NCI-H1694 treated with DMSO at 0.1 percent for 48 hours (cell line): ENCODE data around the gene TOX2.

ENCODE experiments used
- DNase-seq: peaks from one replicate; lab custom pipeline; 2025; lab: John Stamatoyannopoulos, UW

Gene TOX2

DNA sequence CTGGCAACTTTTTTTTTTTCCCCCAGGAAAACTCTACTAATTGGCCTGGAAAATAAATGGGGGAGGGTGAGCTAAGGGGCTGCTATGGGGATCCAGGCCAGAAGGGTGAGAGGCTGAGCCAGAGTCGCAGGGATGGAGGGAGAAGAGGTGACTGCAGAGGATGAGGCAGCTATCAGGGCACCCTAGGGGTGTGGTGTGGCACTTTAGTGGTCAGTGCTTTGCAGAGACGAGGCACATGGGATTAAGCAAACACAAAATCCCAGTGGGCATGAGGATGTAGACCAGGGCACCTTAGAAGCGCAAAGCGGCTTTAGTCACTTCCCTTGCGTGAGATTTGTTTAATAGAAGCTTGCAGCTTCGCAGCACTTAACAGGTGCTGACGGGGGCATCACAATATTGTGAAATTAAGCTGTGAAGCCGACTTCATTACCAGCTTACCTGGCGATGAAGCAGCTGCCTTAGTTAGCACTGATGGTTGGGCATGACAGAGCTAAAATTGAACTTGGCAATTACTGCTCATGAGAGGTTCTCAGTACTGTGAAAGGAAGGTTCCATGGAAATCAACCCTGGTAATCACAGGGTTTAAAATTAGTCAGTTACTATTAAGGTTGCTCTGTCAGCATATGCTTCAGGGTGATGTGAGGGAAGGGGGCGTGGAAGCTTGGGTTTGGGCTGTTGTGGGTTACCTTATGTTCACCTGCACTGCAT is 26.0 kb downstream of the TOX2 start:
- no peak for DNase-seq

DNA sequence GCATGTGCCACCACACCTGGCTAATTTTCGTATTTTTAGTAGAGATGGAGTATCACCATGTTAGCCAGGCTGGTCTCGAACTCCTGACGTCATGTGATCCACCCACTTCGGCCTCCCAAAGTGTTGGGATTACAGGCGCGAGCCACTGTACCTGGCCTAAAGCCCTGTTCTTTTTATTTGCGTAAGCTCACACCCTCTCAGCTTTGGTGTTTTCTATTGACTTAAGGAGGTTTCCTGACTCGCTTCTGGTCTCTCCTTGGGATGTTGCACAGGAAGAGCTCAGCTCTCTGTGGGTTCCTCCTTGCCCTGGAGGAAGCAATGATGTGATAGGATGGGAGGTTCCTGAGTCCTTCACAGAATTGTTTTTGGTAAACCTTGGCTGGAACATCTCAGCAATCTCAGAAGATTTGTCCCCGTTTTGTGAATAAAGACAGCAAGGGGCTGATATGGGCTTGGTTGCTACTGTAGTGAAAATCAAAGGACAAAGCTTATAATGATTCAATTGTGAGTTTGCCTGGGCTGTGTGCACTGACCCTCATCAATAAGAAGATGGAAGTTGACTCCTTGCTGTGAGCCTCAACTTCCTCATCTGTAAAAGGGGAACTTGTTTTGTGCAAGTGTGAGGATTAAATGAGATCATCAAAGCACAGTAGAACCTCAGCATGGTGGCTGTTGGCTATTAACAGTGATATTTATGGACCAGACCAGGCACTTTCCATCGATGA is 27.0 kb downstream of the TOX2 start:
- peak; percentile 12 for DNase-seq

DNA sequence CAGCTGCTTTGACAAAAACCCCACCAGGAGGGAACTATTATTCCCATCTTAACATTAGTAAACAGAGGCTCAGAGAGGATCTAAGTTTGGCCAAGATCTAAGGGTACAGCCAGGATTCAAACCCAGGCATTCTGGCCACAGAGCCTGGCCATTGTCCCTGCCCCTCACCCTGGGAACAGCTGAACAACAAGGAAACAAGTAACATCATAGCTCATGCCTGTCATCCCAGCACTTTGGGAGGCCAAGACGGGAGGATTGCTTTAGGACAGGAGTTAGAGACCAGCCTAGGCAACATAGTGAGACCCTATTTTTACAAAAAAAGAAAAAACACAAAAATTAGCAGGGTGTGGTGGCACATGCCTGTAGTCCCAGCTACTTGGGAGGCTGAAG is 27.5 kb downstream of the TOX2 start:
- no peak for DNase-seq

- no peak for DNase-seq
Observed at GRCh38 chr20:43942667-43943285, 28.1 kb downstream of the TOX2 start.

- DNase-seq = no peak
Observed at GRCh38 chr20:43943725-43944124, 29.1 kb downstream of the TOX2 start.

DNA sequence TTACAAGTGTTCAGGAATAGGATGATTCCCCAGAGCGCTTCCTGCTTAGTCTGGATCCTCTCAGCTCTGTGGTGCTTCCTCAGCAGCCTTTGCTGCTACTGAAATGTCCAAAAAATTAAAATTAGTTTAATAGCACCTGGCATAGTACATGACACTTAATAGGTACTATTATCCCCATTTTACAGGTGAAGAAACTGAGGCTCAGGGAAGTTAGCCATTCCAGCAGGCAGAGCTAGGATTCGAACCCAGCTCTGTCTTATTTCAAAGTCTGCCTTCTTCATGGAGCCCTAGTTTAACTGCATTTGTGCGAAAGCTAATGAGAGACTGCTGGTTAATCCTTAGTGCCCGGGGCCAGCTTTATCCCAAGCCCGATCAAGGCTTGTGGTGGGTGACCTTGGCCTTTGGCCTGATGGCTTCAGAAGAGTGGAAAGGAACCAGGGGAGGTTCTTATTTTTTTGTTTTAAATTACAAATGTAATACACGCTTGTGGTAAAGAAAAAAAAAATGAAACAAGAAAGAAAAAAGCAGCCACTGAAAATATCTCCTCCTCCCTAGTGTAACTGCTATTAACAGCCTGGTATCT is 30.1 kb downstream of the TOX2 start:
- no peak for DNase-seq

DNA sequence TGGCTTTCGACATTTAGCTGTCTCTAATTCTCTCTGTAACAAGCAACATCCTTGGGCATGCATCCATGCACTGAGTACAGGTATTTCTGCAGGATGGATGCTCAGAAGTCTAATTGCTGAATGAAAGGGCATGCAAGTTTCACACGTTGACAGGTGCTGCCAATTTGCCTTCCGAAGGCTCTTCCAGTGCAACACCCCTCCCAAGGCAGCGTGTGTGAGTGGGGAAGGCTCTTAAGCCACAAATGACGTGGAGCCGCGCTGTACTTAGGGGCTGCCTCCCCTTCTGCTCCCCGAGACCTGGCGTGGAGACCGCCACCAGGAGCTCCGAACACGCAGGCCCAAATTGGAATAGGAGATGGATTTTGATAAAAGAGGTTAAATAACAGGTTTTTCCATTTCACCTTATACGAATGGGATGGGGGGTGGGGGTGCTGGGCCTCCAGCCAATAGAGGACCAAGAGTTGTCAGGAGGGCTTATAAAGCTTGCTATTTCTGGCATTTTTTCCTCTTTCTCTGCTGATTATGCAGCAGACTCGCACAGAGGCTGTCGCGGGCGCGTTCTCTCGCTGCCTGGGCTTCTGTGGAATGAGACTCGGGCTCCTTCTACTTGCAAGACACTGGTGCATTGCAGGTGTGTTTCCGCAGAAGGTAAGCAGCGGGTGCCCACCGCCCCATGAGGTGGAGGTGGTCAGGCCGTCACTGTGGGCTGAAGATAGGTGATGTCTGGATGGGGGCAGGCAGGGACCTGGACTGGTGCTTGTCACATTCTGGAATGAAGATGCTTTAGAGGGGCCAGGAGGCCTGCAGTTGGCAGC is 30.9 kb downstream of the TOX2 start:
- no peak for DNase-seq

- DNase-seq = no peak
Observed at GRCh38 chr20:43946206-43946491, 31.5 kb downstream of the TOX2 start.

GRCh38 chr20:43946659-43947315 is 32.1 kb downstream of the TOX2 start:
- DNase-seq = no peak

GRCh38 chr20:43947316-43947710 is 32.7 kb downstream of the TOX2 start:
- DNase-seq = no peak

GRCh38 chr20:43948455-43948854 is 33.8 kb downstream of the TOX2 start:
- no peak for DNase-seq

DNA sequence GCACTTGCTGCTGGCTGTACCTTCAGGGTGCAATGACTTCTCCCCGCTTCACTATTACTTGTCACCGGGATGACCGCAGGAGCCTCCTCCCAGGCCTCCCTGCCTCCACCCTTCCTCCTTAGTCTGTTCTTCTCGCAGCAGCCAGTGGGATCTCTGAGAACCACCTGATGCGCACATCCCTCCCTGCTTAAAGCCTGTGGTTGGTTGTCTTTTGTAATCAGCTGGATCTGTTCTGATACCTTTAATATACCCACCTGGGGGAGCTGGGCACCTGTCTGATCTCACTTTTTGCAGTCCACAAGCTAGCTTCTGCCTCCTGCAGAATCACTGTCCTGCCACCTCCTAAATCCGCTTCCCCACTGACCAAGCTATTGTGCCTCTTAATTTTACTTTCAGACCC is 34.6 kb downstream of the TOX2 start:
- DNase-seq = no peak

DNA sequence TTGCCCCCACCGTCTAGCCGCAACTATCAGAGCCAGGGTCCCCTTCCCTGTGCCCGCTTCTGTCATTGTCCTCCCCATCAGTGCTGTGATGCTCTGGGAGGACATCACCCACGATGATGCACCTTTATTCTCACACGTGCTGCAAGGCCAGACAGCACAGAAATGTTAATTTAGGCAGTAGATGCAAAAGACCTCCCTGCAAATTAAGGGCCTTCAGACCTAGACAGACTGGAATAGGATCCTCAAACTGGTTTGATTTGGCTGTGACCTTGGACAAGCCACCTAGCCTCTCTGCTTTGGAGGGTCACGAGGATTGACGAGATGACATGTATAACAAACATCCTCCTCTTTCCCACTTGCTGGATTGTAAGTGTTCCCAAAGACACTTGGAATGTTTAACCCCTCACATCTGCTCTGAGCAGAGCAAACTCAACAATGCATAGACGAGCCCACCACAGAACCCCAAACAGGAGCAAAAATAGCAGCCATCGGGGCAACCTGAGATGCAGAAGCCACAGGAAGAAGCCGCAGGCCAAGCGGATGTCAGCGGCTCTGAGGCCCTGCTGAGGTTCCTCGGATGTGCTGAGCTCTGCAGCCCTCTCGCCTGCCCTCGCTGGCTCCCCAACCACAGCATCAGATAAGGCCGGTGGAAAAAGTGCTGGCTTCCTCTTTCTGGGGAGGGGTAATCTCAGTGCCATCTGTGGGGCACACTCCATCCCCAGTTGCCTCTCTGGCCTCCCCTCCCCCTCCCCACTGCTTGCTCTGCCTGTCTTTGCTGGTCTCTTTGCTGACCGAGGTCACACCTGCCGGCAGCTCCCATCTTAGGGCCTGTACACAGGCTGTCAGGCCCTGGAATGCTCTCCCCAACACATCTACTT is 35.3 kb downstream of the TOX2 start:
- DNase-seq = peak; percentile 1

DNA sequence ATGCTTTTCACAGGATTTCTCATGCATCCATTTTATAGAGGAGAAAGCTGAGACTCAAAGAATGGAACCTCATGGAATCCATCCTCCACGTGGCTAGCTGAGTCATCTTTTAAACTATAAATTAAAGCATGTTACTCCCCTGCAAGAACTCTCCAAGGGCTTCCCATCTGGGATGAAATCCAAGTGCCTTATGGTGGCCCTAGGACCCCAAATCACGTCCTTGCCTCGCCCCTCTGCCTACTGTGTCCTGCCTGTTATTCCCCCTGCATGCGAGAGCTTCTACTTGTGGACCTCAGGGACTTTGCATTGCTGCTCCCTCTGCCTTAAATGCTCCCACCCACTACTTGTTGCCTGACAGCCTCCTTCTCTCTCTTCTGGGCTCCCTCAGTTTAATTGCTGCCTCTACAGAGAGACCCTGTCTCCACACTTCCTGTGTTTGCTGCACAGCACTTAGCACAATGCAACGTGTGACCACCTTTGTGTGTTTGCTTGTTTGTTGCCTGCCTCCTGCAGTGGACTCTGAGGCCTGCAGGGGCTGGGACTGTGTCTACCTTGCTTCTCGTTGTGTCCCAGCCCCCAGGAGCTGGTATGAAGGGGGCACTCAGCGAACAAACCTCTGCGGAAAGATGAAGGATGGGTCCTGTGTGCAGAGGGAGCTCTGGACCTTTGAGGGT is 39.4 kb downstream of the TOX2 start:
- no peak for DNase-seq

- DNase-seq = no peak
Observed at GRCh38 chr20:43954704-43955061, 40.0 kb downstream of the TOX2 start.

DNA sequence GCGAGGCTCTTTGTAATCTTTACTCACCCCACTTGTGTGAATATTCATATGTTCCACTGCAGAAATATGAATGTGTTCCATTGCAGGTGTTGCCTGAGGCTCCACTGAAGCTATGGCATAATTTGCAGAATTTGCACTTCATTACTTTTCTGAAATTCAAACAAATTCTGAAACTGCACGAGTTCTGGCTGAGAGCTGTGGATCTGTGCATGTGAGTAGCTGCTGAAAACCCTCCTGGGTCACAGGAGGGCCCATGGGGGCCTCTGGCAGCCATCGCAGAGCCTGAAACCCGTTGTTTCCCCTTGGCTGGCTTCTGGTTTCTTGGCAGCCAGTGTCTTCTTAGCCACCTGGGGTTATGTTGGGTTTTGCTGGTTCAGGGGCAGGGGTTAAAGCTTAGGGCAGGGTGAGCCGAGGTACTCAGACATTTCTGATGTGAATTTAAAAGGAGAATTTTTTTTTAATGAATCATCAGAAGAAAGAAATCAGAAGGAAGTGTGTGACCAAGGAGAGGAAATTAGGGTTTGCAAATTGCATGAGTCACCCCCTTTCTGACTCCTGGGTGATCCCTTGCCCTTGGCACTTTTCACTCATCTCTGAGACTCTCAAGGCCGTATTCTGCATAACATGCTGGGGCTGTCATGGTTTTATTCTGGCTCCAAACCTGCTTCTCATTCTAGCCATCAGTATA is 40.6 kb downstream of the TOX2 start:
- DNase-seq = no peak

- no peak for DNase-seq
Observed at GRCh38 chr20:43955750-43956191, 41.1 kb downstream of the TOX2 start.

DNA sequence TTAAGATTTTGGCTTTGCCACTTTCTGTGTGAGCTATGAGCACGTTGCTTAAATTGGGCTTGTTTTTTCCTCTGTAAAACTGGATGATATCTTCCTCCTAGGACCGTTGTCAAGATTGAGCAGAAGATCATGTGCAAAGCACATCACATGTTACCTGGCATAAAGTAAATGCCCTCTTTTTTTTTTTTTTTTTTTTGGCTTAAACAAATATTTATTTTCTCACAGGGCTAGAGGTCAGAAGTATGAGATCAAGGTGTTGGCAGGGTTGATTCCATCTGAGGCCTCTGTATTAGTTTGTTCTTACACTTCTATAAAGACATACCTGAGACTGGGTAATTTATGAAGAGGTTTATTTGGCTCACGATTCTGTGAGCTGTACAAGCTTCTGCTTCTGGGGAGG is 42.7 kb downstream of the TOX2 start:
- no peak for DNase-seq

DNA sequence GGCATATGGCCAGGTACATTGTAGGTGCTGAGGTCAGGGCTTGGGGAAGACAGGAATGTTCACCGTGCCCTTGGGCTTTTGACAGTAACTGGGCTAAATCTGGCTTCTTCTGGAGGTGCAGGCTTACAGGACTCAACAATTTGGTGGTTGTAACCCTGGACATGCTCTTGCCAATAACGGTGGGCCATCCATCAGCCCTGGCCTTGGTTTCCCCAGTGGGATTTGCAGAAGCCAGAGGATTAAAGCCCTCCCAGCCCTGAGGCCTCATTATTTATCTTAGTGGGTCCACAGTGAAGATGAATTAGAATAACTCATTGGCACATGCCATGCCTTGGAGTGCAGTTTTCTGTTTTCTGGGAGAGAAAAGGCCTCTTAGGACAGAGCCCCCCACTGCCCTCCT is 44.0 kb downstream of the TOX2 start:
- no peak for DNase-seq
